ENCODE results near the gene AGBL3.

DNA sequence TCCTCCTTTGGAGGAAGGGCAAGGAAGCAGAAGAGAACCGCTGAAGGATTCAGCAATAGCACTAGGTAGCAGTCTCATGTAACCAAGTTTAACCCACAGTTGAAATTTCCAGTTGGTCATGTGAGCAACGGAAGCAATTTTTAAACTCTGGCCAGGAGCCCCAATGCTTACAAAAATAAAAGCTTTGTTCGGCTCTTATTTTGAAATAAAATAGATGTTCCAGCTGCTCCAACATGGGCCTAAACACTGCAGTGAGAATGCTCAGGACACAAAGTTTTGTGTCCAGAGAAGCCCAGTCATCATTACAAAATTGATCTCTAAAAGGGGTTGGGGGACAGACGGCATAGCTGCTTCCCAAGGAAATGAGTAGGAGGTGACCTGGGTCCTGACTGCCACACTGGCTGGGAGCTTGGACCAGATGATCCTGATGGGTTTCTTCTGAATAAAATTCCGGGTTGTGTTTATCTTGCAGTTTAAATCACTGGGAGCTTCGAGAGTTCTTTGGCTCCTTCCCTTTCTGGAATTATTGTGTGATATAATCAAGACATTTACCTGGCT, 161.1 kb downstream of the AGBL3 start:
- no peak for TF ChIP-seq EZH2 (IDR thresholded peaks at IDR 0.05; ENCODE audit: insufficient read depth, low read length)
- TF ChIP-seq, protein P1, sequence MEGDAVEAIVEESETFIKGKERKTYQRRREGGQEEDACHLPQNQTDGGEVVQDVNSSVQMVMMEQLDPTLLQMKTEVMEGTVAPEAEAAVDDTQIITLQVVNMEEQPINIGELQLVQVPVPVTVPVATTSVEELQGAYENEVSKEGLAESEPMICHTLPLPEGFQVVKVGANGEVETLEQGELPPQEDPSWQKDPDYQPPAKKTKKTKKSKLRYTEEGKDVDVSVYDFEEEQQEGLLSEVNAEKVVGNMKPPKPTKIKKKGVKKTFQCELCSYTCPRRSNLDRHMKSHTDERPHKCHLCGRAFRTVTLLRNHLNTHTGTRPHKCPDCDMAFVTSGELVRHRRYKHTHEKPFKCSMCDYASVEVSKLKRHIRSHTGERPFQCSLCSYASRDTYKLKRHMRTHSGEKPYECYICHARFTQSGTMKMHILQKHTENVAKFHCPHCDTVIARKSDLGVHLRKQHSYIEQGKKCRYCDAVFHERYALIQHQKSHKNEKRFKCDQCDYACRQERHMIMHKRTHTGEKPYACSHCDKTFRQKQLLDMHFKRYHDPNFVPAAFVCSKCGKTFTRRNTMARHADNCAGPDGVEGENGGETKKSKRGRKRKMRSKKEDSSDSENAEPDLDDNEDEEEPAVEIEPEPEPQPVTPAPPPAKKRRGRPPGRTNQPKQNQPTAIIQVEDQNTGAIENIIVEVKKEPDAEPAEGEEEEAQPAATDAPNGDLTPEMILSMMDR (IDR thresholded peaks at IDR 0.05; ENCODE audit: insufficient read depth, low read depth, low read length): no peak

Measured in astrocyte (in vitro differentiated cells and primary cell).